ENCODE results near the gene CNTFR. TPM values are rescaled to one million over a fixed set of nuclear protein-coding genes. Genes with fewer than 3 reads are reported as not detected.

CNTFR gene
- total RNA-seq, 2 donors from 2014 or later: 1.6 to 16.8 TPM

GRCh38 chr9:34554211-34555001, 35.1 kb downstream of the CNTFR start:
- Histone ChIP-seq H3K36me3 (replicated peaks in 1 of 2; ENCODE audit: insufficient read depth in 1 of 2, low read depth in 2 of 2) (no peaks in the 10 kb centered on the region), H3K4me1 (peaks cover 2% of the 10 kb centered on the region), H3K27me3 (no peaks in the 10 kb centered on the region), H3K27ac (no peak overlapping the region), H3K4me3 (no peak overlapping the region), H3K9me3 (no peaks in the 10 kb centered on the region)
- TF ChIP-seq CTCF (IDR thresholded peaks at IDR 0.05) (no peak), POLR2A (IDR thresholded peaks at IDR 0.05) (no peak)
- WGBS, 2 donors: 60% methylated on average over 10 to 16 of the region's 16 CpGs
- intact Hi-C loops (cut with DNase I): loop anchor here (5.0 kb wide), 1 partner anchor 33 kb away; the partner anchor contains the start of gene CNTFR
- ATAC-seq: no peak
- no peak for DNase-seq

- intact Hi-C loops (cut with DNase I): loop anchor here (5.0 kb wide), 1 partner anchor 34 kb away; the partner anchor contains the start of gene CNTFR
- Histone ChIP-seq H3K27ac (no peak overlapping the region), H3K36me3 (replicated peaks in 1 of 2; ENCODE audit: insufficient read depth in 1 of 2, low read depth in 2 of 2) (no peaks in the 10 kb centered on the region), H3K27me3 (no peaks in the 10 kb centered on the region), H3K4me1 (no peaks in the 10 kb centered on the region), H3K4me3 (no peak overlapping the region), H3K9me3 (no peaks in the 10 kb centered on the region)
- no peak for DNase-seq
- ATAC-seq: no peak
- 79 to 88% methylated on average over 6 to 17 of the region's 18 CpGs for WGBS, 2 donors
- TF ChIP-seq POLR2A (IDR thresholded peaks at IDR 0.05) (no peak), CTCF (IDR thresholded peaks at IDR 0.05) (no peak)
Measured at GRCh38 chr9:34553511-34554021, 36.0 kb downstream of the CNTFR start.

- no peaks in the 10 kb centered on the region for H3K4me1 ChIP-seq
- H3K27ac ChIP-seq: no peak overlapping the region
- TF ChIP-seq CTCF (IDR thresholded peaks at IDR 0.05): no peak
- no peak for TF ChIP-seq POLR2A (IDR thresholded peaks at IDR 0.05)
- no peaks in the 10 kb centered on the region for H3K9me3 ChIP-seq
- no peak overlapping the region for H3K4me3 ChIP-seq
- intact Hi-C loops (cut with DNase I): loop anchor here (5.0 kb wide), 1 partner anchor 34 kb away; the partner anchor contains the start of gene CNTFR
- WGBS, 2 donors: 94 to 95% methylated on average over 2 of the region's 2 CpGs
- DNase-seq (no peak), ATAC-seq (no peak)
- no peaks in the 10 kb centered on the region for H3K36me3 ChIP-seq (replicated peaks in 1 of 2; ENCODE audit: insufficient read depth in 1 of 2, low read depth in 2 of 2)
- no peaks in the 10 kb centered on the region for H3K27me3 ChIP-seq
Measured at GRCh38 chr9:34552986-34553385, 36.5 kb downstream of the CNTFR start.

GRCh38 chr9:34552606-34552981, 36.9 kb downstream of the CNTFR start:
- WGBS, 2 donors: 71 to 81% methylated on average over 9 to 13 of the region's 13 CpGs
- Histone ChIP-seq H3K36me3 (replicated peaks in 1 of 2; ENCODE audit: insufficient read depth in 1 of 2, low read depth in 2 of 2) (no peaks in the 10 kb centered on the region), H3K4me3 (no peak overlapping the region), H3K4me1 (peaks cover 4% of the 10 kb centered on the region), H3K27me3 (no peaks in the 10 kb centered on the region), H3K27ac (no peak overlapping the region), H3K9me3 (no peaks in the 10 kb centered on the region)
- no peak for ATAC-seq
- no peak for TF ChIP-seq CTCF (IDR thresholded peaks at IDR 0.05)
- no peak for TF ChIP-seq POLR2A (IDR thresholded peaks at IDR 0.05)
- DNase-seq: no peak
- intact Hi-C loops (cut with DNase I): loop anchor here (5.0 kb wide), 1 partner anchor 35 kb away; the partner anchor contains the start of gene CNTFR

Data from body of pancreas (tissue), 4 donors.